ENCODE measurements around the gene TCF4.
A peak's percentile ranks its signal among the peaks of the same experiment; 100 is the strongest.

Gene TCF4

DNA sequence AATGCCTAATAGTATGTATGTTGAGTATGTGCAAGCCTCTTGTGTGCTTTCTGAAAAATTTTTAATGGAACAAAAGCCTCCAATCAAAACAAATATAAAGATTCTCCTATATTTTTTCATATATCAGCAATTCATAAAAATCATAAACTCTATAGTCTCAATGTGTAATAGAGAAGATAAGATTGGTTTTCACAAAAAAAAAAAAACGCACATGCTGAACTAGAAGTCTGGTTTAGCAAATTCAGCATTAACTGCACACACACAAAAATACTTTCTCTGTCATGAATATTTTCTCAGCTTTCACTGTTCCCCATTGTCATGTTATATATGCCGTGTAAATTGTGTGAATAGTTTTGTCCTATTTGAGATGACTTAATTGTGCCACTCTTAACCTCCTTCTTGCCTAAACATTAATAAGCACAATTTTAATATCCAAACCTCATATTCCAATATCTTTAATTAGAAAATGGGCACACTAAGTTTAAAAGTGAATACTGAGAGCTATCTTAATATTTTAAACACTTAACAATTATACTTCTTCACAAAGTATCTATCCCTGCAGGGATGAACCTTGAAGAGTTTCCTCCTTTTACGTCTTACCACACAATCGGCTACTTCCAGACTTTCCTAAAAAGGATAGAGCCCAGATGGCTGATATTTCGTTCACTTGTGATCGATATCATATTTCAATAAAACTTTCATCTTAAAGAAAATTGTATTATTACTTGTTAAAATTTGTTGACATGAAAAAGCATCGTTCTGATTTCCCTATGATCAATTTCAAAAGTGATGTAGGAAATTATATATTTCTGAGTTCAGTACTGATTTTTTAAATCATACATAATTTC is 242.7 kb downstream of the TCF4 start:
- H3K4me3 ChIP-seq (ENCODE audit: low read length): no peak overlapping the region
- TF ChIP-seq, protein P1, sequence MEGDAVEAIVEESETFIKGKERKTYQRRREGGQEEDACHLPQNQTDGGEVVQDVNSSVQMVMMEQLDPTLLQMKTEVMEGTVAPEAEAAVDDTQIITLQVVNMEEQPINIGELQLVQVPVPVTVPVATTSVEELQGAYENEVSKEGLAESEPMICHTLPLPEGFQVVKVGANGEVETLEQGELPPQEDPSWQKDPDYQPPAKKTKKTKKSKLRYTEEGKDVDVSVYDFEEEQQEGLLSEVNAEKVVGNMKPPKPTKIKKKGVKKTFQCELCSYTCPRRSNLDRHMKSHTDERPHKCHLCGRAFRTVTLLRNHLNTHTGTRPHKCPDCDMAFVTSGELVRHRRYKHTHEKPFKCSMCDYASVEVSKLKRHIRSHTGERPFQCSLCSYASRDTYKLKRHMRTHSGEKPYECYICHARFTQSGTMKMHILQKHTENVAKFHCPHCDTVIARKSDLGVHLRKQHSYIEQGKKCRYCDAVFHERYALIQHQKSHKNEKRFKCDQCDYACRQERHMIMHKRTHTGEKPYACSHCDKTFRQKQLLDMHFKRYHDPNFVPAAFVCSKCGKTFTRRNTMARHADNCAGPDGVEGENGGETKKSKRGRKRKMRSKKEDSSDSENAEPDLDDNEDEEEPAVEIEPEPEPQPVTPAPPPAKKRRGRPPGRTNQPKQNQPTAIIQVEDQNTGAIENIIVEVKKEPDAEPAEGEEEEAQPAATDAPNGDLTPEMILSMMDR (conservative IDR thresholded peaks at IDR 0.05; ENCODE audit: low read depth, low read length): no peak
- DNase-seq (ENCODE audit: low read depth): no peak

DNA sequence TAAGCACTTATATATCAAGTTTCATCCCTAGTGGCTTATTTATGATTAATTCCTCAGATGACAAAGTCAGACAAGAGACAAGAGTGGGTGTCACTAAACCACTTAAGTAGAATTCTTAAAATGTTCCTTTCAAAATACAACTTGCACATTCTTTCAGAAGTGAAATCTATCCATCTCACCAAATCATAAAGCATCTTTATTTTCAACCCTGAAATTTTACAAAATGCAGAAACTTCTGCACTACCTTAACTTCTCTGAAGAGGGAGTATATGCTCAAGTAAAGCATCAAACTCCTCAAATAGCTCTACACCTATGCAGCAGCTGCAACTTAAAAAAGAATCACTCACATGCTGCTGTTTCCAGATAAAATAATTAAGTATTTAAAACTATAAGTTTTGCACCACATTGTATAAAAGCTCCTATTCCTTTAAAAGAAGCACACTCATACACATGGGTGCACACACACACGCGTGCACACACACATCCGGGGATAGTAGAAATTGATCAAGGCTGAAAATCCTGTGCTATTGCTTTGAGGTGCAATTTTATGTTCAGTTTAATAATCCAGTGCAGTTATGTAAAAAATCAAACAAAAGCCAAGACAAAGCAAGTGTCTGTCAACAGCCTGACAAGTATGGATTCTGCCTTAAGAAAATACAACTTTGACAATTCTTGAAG is 244.5 kb downstream of the TCF4 start:
- no peak overlapping the region for H3K4me3 ChIP-seq (ENCODE audit: low read length)
- TF ChIP-seq, protein P1 (conservative IDR thresholded peaks at IDR 0.05; ENCODE audit: low read depth, low read length): peak; percentile 65
- DNase-seq (ENCODE audit: low read depth): no peak

DNA sequence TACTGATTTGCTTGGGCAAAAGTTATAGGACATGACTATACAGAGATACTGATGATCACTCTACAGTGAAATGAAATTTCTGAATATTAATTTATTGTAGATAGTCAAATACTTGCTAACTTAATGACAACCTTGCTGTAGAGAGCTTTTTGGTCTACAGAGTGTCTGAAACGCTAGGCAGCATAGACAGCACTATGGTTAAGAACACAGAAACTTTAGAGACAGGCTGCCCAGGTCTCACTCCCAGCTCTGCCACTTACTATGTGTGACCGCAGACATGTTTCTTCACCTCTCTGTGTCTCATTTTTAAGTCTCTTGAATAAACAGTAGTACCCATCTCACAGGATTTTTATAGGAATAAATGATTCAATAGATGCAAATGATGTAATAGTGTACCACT is 247.0 kb downstream of the TCF4 start:
- no peak for DNase-seq (ENCODE audit: low read depth)
- TF ChIP-seq, protein P1 (conservative IDR thresholded peaks at IDR 0.05; ENCODE audit: low read depth, low read length): no peak

DNA sequence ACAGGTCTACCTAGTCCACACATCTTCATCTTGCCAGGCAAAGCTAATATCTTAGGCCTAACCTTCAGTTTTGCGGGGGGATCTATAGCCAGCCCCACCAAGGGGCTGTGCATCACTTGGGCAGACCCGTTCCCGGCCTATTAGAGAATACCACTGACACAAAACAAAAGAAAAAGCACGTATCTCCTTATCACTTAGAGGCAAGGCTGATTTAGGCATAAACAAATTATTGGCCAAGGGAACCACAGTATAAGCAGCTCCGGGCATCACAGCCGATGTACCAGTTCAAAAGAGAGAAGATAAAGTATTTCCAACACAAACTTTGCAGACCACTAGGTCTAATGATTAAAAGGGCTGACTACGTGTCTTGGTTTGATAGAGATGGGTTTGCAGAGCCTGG is 248.0 kb downstream of the TCF4 start:
- TF ChIP-seq, protein P1 (conservative IDR thresholded peaks at IDR 0.05; ENCODE audit: low read depth, low read length): no peak
- H3K4me3 ChIP-seq (ENCODE audit: low read length): no peak overlapping the region
- no peak for DNase-seq (ENCODE audit: low read depth)

More for the DNA sequence above, 247.0 kb downstream of the TCF4 start:
- no peak overlapping the region for H3K4me3 ChIP-seq (ENCODE audit: low read length)

DNA sequence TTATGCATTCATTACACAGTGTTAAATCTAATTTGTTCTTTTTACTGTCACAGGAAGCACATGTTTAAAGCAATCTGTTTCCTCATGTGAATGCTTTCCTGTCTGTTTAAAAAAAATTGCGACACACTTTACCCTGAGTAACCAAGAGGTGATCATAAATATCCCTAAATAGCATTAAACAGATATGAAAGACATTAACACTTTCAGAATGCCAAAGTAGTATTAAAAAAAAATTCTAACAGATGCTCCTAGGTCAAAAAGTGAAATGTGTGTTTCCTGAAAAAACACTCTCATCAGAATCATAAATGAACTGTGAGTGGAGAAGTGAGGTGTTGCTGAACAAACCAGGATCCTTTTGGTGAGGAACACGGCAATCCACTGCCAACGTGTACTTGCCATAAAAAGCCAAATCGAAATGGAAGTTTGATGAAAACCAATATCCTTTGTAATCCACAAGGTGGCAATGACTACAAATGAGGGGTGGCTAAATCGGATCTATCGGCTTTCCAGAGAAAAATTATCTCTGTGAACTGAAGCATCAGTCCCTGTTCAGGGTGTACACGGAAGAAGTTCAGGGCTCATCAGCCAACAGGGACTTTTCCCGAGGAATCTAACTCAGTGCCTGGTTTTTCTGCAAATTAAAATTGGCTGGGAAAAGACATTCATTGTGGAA is 248.9 kb downstream of the TCF4 start:
- H3K4me3 ChIP-seq (ENCODE audit: low read length): no peak overlapping the region

DNA sequence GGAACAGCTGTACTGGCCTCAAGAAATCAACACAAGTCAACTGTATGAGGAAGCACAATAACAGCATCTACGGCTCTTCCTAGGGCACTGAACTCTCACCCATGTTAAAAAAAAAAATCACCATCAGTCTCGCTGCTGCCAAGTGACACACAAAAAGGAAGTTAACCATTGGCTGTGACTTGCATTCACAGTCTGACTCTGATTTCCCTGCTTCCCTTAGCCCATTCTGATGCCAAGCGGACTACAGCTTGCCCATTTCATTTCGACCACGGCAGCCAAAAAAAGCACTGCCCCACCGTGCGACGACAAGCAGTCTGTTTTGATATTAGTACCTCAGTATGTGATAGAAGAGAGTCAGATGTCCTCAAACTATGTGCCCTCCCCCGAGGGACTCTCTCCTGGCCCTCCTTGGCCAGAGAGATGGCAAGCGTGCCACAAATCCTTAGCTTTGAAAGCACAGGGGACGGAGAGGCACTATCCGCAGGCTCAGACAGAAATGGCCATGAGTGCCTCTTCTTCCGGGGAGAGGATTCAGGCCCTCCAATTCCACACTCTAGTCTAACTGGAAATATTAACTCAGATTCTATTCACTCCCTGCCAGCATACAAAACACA is 250.0 kb downstream of the TCF4 start:
- no peak overlapping the region for H3K4me3 ChIP-seq (ENCODE audit: low read length)
- TF ChIP-seq, protein P1 (conservative IDR thresholded peaks at IDR 0.05; ENCODE audit: low read depth, low read length): no peak
- DNase-seq (ENCODE audit: low read depth): no peak

More for the DNA sequence above, 248.9 kb downstream of the TCF4 start:
- TF ChIP-seq, protein P1 (conservative IDR thresholded peaks at IDR 0.05; ENCODE audit: low read depth, low read length): peak; percentile 26
- DNase-seq (ENCODE audit: low read depth): no peak
